Activated CD4-positive, CD25-positive, alpha-beta regulatory T cell treated with anti-CD3 and anti-CD28 coated beads, Interleukin-2, amount 50 U/mL, for 24 hours (primary cell): ENCODE results near the gene CBX8.

Experiments used
- ATAC-seq, 2 donors: fragments of 150-1000 bp; cut with Tn5 transposase; one replicate each; pipeline ENCODE4 v1.10.0; 2021; ENCODE audit warnings: mild to moderate bottlenecking in 1 of 2, moderate library complexity in 1 of 2

CBX8 gene

GRCh38 chr17:79796763-79797491, at the start of gene CBX8:
TSS of gene CBX8 (minus strand) at chr17:79797077. CDS start at chr17:79796998, 79 bp downstream.
- ATAC-seq, result peak; percentile 90

- ATAC-seq, result no peak
These were observed 48.7 kb upstream of the CBX8 start for GRCh38 chr17:79845601-79845949.

- ATAC-seq, result peak; percentile 57 to 65
These were observed 48.2 kb upstream of the CBX8 start for GRCh38 chr17:79844869-79845600.

- ATAC-seq, result no peak
These were observed 47.2 kb upstream of the CBX8 start for GRCh38 chr17:79843816-79844800.

GRCh38 chr17:79843474-79843815, 46.6 kb upstream of the CBX8 start:
- no peak for ATAC-seq

GRCh38 chr17:79842656-79843473, 46.0 kb upstream of the CBX8 start:
- ATAC-seq, result no peak

- no peak for ATAC-seq
These were observed 45.3 kb upstream of the CBX8 start for GRCh38 chr17:79842136-79842655.

- ATAC-seq, result no peak
These were observed 44.7 kb upstream of the CBX8 start for GRCh38 chr17:79841369-79842135.

- no peak for ATAC-seq
These were observed 44.1 kb upstream of the CBX8 start for GRCh38 chr17:79840989-79841286.

- ATAC-seq, result no peak
These were observed 43.6 kb upstream of the CBX8 start for GRCh38 chr17:79840269-79840988.

GRCh38 chr17:79839356-79840268, 42.7 kb upstream of the CBX8 start, which contains the start of gene CBX4:
TSS of gene CBX4 (minus strand) at chr17:79839440. CDS start at chr17:79839251, 189 bp downstream.
- peak; percentile 83 to 84 for ATAC-seq

GRCh38 chr17:79838522-79839274, 41.8 kb upstream of the CBX8 start:
- ATAC-seq, result peak; percentile 23 to 24

GRCh38 chr17:79837888-79838521, 41.1 kb upstream of the CBX8 start:
- ATAC-seq, result no peak

- ATAC-seq, result no peak
These were observed 40.4 kb upstream of the CBX8 start for GRCh38 chr17:79836972-79837887.

GRCh38 chr17:79836510-79836971, 39.7 kb upstream of the CBX8 start:
- no peak for ATAC-seq

- ATAC-seq, result no peak
These were observed 39.2 kb upstream of the CBX8 start for GRCh38 chr17:79835953-79836509.

GRCh38 chr17:79835470-79835899, 38.6 kb upstream of the CBX8 start:
- ATAC-seq, result no peak
